GM13977 (cell line): ENCODE results near the gene SMIM29.
A peak's percentile ranks its signal among the peaks of the same experiment; 100 is the strongest.
"Not testable (repeated sequence)": the region's sequence is repeated elsewhere in the genome, so short reads cannot be mapped to it uniquely, and the experiment has no call there.

Experiments used
- DNase-seq: peaks from one replicate; pipeline ENCODE4 v3.0.0; 2012; ENCODE audit warnings: low spot score
- in situ Hi-C: fragments of 300-500 bp; cut with MboI; formaldehyde crosslinking; loops from one replicate; pipeline ENCODE4 v1.12.0; 2022; ENCODE audit warnings: low sequenced_read_pairs, low pct_unique_long_range_greater_than_20kb, mixed read lengths, inconsistent platforms; ENCODE audit not compliant: unreplicated experiment
- TF ChIP-seq, protein P1 (sequence below): IDR thresholded peaks from 2 replicates; pipeline ENCODE4 v1.5.1; 2012; ENCODE audit warnings: mild to moderate bottlenecking, control low read depth; ENCODE audit not compliant: insufficient read depth; ENCODE audit errors: extremely low read depth, missing control alignments

The SMIM29 gene

DNA sequence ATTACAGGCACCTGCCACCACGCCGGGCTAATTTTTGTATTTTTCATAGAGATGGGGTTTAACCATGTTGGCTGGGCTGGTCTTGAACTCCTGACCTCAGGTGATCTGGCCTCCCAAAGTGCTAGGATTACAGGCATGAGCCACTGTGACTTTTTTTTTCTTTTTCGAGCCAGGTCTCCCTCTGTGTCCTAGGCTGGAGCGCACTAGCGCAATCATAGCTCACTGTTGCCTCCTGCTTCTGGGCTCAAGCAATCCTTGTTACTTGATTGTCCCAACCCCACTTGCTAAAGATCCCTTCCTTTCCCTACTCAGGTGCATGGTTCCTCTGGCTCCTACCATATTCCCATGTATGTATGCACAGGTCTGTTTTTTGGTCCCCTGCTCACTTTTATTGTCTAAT is 27.4 kb upstream of the SMIM29 start:
- in situ Hi-C loops, result no loop called here

DNA sequence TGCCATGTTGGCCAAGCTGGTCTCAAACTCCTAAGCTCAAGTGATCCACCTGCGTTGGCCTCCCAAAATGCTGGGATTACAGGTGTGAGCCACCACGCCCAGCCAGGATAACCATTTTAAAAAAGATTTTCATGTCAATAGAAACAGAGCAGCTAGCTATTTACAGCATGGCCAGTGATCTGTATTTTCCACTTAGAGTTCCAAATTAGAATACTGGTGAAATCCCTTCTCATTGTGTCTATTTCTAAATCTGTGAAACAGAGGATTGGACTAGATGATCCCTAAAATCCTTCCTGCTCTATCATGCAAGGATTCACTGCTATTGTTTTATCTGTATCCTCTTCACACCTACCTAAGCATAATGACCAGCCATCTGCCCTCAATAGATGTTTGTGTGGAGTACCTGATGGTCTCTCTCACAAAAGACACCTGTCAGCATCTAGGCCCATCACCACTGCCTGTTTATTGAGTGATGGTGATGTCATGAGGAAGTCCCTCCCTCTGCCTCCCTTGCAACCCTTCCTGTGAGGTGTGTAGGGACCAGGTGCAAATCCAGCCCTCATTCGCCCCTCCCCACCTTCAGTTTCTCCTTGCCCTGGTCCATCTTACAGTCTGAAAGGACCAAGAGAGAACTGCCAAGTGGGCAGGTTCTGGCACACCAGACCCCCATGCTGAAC is 26.5 kb upstream of the SMIM29 start:
- TF ChIP-seq, protein P1, sequence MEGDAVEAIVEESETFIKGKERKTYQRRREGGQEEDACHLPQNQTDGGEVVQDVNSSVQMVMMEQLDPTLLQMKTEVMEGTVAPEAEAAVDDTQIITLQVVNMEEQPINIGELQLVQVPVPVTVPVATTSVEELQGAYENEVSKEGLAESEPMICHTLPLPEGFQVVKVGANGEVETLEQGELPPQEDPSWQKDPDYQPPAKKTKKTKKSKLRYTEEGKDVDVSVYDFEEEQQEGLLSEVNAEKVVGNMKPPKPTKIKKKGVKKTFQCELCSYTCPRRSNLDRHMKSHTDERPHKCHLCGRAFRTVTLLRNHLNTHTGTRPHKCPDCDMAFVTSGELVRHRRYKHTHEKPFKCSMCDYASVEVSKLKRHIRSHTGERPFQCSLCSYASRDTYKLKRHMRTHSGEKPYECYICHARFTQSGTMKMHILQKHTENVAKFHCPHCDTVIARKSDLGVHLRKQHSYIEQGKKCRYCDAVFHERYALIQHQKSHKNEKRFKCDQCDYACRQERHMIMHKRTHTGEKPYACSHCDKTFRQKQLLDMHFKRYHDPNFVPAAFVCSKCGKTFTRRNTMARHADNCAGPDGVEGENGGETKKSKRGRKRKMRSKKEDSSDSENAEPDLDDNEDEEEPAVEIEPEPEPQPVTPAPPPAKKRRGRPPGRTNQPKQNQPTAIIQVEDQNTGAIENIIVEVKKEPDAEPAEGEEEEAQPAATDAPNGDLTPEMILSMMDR, result no peak
- DNase-seq, result no peak
- in situ Hi-C loops, result no loop called here

More for the DNA sequence above, 27.4 kb upstream of the SMIM29 start:
- no peak for DNase-seq
- TF ChIP-seq, protein P1, result no peak

DNA sequence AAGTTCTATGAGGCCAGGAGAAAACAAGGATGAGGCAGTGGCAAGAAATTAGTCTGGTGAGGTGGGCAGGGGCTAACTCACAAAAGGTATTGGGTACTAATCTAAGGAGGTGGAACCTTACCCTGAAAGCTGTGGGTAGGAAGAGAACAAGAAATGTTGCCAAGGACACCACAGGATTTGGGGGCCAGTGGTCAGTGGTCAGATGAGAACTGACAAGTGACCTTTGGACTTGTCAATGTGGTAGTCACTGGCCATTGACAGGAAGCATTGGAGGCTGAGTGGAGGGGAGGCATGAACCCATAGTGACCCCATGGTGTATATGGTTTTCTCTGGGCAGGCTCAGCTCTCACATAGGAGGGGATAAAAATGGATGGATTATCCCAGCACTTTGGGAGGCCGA is 25.3 kb upstream of the SMIM29 start:
- TF ChIP-seq, protein P1, result no peak
- DNase-seq, result no peak
- in situ Hi-C loops, result no loop called here

DNA sequence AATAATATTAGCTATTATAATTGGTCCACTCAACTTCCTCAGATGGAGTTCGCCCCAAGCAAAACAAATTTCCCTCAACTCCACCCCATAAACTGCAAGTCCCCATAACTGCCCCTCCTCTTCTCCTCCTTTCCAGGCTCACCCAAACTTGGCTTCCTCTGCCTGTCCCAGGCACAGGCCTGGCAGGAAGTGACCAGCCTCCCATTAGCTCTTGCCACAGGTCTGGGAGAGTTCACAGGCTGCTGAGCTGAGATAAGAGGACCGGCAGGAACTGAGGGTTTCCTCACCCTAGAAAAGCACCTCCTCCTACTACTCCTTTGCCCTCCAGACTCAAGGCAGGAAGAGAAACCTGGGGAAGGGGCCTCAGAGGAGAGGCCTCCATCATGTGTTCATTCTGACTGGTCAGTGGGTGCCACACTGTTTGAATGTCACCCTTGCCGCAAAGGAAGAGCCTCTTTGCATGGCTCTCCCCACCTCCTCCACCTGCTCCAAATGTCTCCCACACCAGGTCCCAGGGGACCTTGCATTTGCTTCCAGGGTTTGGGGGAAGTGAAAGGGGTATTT is 24.5 kb upstream of the SMIM29 start:
- TF ChIP-seq, protein P1, result no peak
- in situ Hi-C loops, result no loop called here
- peak; percentile 39 for DNase-seq

DNA sequence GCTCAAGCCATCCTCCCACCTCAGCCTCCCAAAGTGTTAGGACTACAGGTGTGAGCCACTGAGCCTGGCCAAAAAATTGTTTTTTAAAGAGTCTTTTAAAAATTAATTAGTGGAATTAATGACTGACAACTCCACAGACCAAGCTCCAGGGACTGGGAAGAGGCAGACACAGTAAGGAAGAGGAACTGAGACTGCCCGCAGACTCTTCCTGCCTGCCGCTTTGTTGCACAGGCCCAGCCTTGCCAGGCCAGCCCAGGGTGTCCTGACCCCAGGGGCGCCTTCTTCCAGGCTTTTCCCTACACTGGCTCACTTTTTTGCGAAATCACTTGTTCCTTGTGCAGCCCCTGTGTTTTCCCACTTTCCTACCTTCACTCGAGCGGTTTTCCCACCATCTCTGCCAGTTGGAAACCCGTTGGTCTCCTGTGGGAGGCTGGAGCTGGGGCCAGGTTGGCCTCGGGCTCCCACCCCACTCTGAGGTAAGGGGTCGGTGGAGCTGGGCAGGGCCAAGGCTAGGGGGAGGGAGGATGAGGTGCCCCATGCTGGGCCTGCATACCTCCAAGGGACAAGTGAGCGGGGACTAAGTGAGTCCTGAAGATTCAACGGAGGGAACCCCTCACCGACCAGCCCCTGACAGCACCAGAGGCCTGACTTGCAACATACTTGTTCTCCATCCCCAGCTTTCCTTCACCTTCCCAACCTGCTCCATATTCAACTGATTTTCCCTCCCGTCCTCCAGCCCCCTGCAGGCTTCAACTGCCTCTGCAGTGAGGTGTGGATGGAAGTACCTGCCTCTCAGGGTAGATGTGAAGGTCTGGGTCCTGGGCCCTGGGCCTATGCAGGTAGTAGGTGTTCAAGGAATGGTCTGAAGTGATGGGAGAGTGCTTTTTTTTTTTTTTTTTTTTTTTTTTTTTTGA is 23.5 kb upstream of the SMIM29 start:
- in situ Hi-C loops, result no loop called here
- DNase-seq, result no peak
- TF ChIP-seq, protein P1, result no peak

DNA sequence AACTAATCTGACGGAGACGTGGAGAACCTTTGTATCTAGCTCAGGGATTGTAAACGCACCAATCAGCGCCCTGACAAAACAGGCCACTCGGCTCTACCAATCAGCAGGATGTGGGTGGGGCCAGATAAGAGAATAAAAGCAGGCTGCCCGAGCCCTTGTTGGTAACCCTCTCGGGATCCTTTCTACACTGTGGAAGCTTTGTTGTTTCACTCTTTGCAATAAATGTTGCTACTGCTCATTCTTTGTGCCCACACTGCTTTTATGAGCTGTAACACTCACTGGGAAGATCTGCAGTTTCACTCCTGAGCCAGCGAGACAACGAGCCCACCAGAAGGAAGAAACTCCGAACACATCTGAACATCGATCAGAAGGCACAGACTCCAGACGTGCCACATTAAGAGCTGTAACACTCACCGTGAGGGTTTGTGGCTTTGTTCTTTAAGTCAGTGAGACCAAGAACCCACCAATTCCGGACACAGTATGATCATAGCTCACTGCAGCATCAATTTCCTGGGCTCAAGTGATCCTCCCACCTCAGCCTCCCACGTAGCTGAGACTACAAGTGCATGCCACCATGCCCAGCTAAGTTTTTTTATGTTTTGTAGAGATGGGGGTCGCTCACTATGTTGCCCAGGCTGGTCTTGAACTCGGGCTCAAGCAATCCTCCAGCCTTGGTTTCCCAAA is 21.0 kb upstream of the SMIM29 start:
- DNase-seq, in situ Hi-C loops: not testable (repeated sequence)

DNA sequence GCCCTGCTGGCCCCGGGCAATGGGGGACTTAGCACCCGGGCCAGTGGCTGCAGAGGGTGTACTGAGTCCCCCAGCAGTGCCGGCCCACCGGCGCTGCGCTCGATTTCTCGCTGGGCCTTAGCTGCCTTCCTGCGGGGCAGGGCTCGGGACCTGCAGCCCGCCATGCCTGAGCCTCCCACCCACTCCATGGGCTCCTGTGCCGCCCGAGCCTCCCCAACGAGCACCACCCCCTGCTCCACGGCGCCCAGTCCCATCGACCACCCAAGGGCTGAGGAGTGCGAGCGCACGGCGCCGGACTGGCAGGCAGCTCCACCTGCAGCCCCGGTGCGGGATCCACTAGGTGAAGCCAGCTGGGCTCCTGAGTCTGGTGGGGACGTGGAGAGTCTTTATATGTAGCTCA is 20.3 kb upstream of the SMIM29 start:
- in situ Hi-C loops, DNase-seq: not testable (repeated sequence)
